ENCODE measurements around the gene MAST2. TPM values are rescaled to one million over a fixed set of nuclear protein-coding genes. Genes with fewer than 3 reads are reported as not detected.

MAST2 gene
- total RNA-seq, 3 donors from 2014 or later = 28.0 to 34.4 (median 31.6) TPM

- TF ChIP-seq POLR2AphosphoS5 (IDR thresholded peaks at IDR 0.05) (no peak), POLR2A (IDR thresholded peaks at IDR 0.05) (no peak), CTCF (IDR thresholded peaks at IDR 0.05) (no peak)
- H3K4me1 ChIP-seq = no peaks in the 10 kb centered on the region
- intact Hi-C loops (cut with DNase I; ENCODE audit: low total_unique reads) = no loop called here
- no peak for DNase-seq (ENCODE audit: low spot score in 2 of 2)
- no peaks in the 10 kb centered on the region for H3K9me3 ChIP-seq
- H3K27me3 ChIP-seq = no peaks in the 10 kb centered on the region
- H3K36me3 ChIP-seq = no peaks in the 10 kb centered on the region
- no peak overlapping the region for H3K27ac ChIP-seq
- H3K4me3 ChIP-seq = no peak overlapping the region
Measured at GRCh38 chr1:45913731-45914501, 110.5 kb downstream of the MAST2 start.

GRCh38 chr1:45914836-45915235 lies 111.4 kb downstream of the MAST2 start:
- TF ChIP-seq POLR2A (IDR thresholded peaks at IDR 0.05) = no peak
- TF ChIP-seq CTCF (IDR thresholded peaks at IDR 0.05) = no peak
- no peak for TF ChIP-seq POLR2AphosphoS5 (IDR thresholded peaks at IDR 0.05)
- Histone ChIP-seq H3K9me3 (no peaks in the 10 kb centered on the region), H3K36me3 (no peaks in the 10 kb centered on the region), H3K4me3 (no peak overlapping the region), H3K27ac (no peak overlapping the region), H3K4me1 (no peaks in the 10 kb centered on the region), H3K27me3 (no peaks in the 10 kb centered on the region)
- intact Hi-C loops (cut with DNase I; ENCODE audit: low total_unique reads) = no loop called here
- DNase-seq (ENCODE audit: low spot score in 2 of 2) = no peak

GRCh38 chr1:45922374-45922773 lies 119.0 kb downstream of the MAST2 start:
- no peaks in the 10 kb centered on the region for H3K27me3 ChIP-seq
- TF ChIP-seq CTCF (IDR thresholded peaks at IDR 0.05) = no peak
- no peaks in the 10 kb centered on the region for H3K4me1 ChIP-seq
- H3K36me3 ChIP-seq = no peaks in the 10 kb centered on the region
- intact Hi-C loops (cut with DNase I; ENCODE audit: low total_unique reads) = no loop called here
- H3K9me3 ChIP-seq = no peaks in the 10 kb centered on the region
- DNase-seq (ENCODE audit: low spot score in 2 of 2) = no peak
- no peak overlapping the region for H3K4me3 ChIP-seq
- no peak overlapping the region for H3K27ac ChIP-seq

GRCh38 chr1:45922813-45923212 lies 119.4 kb downstream of the MAST2 start:
- intact Hi-C loops (cut with DNase I; ENCODE audit: low total_unique reads) = no loop called here
- H3K9me3 ChIP-seq = no peaks in the 10 kb centered on the region
- H3K4me3 ChIP-seq = no peak overlapping the region
- H3K4me1 ChIP-seq = no peaks in the 10 kb centered on the region
- no peaks in the 10 kb centered on the region for H3K27me3 ChIP-seq
- TF ChIP-seq POLR2A (IDR thresholded peaks at IDR 0.05) (no peak), POLR2AphosphoS5 (IDR thresholded peaks at IDR 0.05) (no peak), CTCF (IDR thresholded peaks at IDR 0.05) (no peak)
- H3K27ac ChIP-seq = no peak overlapping the region
- no peak for DNase-seq (ENCODE audit: low spot score in 2 of 2)
- no peaks in the 10 kb centered on the region for H3K36me3 ChIP-seq

GRCh38 chr1:45923343-45923742 lies 119.9 kb downstream of the MAST2 start:
- intact Hi-C loops (cut with DNase I; ENCODE audit: low total_unique reads) = no loop called here
- Histone ChIP-seq H3K4me1 (no peaks in the 10 kb centered on the region), H3K27ac (no peak overlapping the region), H3K9me3 (no peaks in the 10 kb centered on the region), H3K36me3 (no peaks in the 10 kb centered on the region), H3K4me3 (no peak overlapping the region), H3K27me3 (no peaks in the 10 kb centered on the region)
- DNase-seq (ENCODE audit: low spot score in 2 of 2) = no peak
- TF ChIP-seq POLR2A (IDR thresholded peaks at IDR 0.05) (no peak), CTCF (IDR thresholded peaks at IDR 0.05) (no peak), POLR2AphosphoS5 (IDR thresholded peaks at IDR 0.05) (no peak)

Measured in breast epithelium (tissue), 4 donors.